B cell (primary cell): ENCODE measurements around the gene CPLX1.

Experiments
- CTCF ChIP-seq: fragments of 200-600 bp; IDR thresholded peaks from one replicate; pipeline ENCODE4 v1.8.0; 2022; ENCODE audit warnings: antibody characterized with exemption, mild to moderate bottlenecking
- EZH2 ChIP-seq: IDR thresholded peaks from 2 replicates; pipeline ENCODE4 v1.6.1; 2012; ENCODE audit warnings: borderline replicate concordance, low read depth, mild to moderate bottlenecking, moderate library complexity, low read length; ENCODE audit not compliant: insufficient read depth, poor library complexity, severe bottlenecking

- TF ChIP-seq EZH2 (no peak), CTCF (no peak)
These were observed 39.2 kb upstream of the CPLX1 start for GRCh38 chr4:865121-865465.
